22Rv1 (cell line): ENCODE data around the gene WHRN.

Experiments used
- ZFX ChIP-seq: fragments of 450-650 bp; IDR thresholded peaks from 2 replicates; pipeline ENCODE4 v1.6.1; 2017; ENCODE audit warnings: antibody characterized with exemption, borderline replicate concordance
- TF ChIP-seq, protein P1 (sequence below): fragments of 450-650 bp; IDR thresholded peaks from 2 replicates; pipeline ENCODE4 v1.5.1; 2017; ENCODE audit warnings: mild to moderate bottlenecking

DNA sequence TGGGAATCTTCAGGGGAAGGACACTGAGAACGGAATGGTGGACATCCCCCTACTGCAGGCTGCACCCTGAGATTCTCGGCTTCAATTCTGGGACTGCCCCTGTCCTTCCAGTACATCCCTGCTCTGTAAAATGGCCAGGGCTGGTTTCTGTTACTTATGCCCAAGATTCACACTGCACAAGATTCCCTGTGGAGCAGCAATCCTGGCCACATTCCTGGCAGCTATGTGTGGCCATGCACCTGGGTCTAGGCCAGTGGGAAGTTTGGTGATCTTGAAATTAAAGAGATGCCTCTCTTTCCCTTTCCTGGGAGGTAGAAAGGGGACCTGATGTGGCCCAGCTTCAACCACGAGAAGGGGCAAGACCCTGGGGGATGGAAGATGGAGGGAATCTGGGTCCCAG is 27.6 kb downstream of the WHRN start:
- TF ChIP-seq, protein P1, sequence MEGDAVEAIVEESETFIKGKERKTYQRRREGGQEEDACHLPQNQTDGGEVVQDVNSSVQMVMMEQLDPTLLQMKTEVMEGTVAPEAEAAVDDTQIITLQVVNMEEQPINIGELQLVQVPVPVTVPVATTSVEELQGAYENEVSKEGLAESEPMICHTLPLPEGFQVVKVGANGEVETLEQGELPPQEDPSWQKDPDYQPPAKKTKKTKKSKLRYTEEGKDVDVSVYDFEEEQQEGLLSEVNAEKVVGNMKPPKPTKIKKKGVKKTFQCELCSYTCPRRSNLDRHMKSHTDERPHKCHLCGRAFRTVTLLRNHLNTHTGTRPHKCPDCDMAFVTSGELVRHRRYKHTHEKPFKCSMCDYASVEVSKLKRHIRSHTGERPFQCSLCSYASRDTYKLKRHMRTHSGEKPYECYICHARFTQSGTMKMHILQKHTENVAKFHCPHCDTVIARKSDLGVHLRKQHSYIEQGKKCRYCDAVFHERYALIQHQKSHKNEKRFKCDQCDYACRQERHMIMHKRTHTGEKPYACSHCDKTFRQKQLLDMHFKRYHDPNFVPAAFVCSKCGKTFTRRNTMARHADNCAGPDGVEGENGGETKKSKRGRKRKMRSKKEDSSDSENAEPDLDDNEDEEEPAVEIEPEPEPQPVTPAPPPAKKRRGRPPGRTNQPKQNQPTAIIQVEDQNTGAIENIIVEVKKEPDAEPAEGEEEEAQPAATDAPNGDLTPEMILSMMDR: no peak
- TF ChIP-seq ZFX: no peak
